DND-41 (cell line): ENCODE measurements around the gene GTF2F2.

ENCODE experiments used
- ATAC-seq: fragments of 200-7000 bp; cut with Tn5 transposase; 3 replicates; pipeline ENCODE4 v1.9.1; 2021; ENCODE audit warnings: low read depth; ENCODE audit not compliant: insufficient read depth
- DNase-seq: peaks from one replicate; pipeline ENCODE4 v3.0.0-alpha.2; 2020
- H2AFZ ChIP-seq: 2 replicates; pipeline ENCODE4 v1.6.0; 2012; ENCODE audit warnings: low read depth, low read length
- H3K27ac ChIP-seq: 2 replicates; pipeline ENCODE4 v1.5.1; 2012; ENCODE audit warnings: low read length, inconsistent platforms
- H3K27me3 ChIP-seq: fragments of 200-600 bp; sonication (generic); 2 replicates; pipeline ENCODE4 v1.6.0; 2012; ENCODE audit warnings: low read length, mild to moderate bottlenecking, inconsistent platforms; ENCODE audit not compliant: insufficient read depth, poor library complexity
- H3K36me3 ChIP-seq: 2 replicates; pipeline ENCODE4 v1.5.1; 2012; ENCODE audit warnings: low read length, inconsistent platforms; ENCODE audit not compliant: insufficient read depth
- H3K4me1 ChIP-seq: 2 replicates; pipeline ENCODE4 v1.5.1; 2012; ENCODE audit warnings: mild to moderate bottlenecking, low read length; ENCODE audit not compliant: insufficient read depth
- H3K4me2 ChIP-seq: 2 replicates; pipeline ENCODE4 v1.6.0; 2012; ENCODE audit warnings: mild to moderate bottlenecking, moderate library complexity, low read length, inconsistent platforms; ENCODE audit not compliant: insufficient read depth
- H3K4me3 ChIP-seq, 2 experiments: fragments of 200-600 bp in 1 of 2; shearing (Covaris generic) in 1 of 2; 2 replicates each; pipeline ENCODE4 v1.5.1; 2012 to 2016; ENCODE audit warnings: inconsistent platforms in 2 of 2, low read length in 2 of 2, mild to moderate bottlenecking in 2 of 2, low read depth in 1 of 2, moderate library complexity in 1 of 2
- H3K79me2 ChIP-seq: 2 replicates; pipeline ENCODE4 v1.6.0; 2012; ENCODE audit warnings: low read length, inconsistent platforms; ENCODE audit not compliant: insufficient read depth
- H3K9ac ChIP-seq: 2 replicates; pipeline ENCODE4 v1.6.0; 2012; ENCODE audit warnings: low read depth, mild to moderate bottlenecking, inconsistent platforms, low read length, moderate library complexity
- H3K9me3 ChIP-seq: 2 replicates; pipeline ENCODE4 v1.5.1; 2012; ENCODE audit warnings: low read length, moderate library complexity, mild to moderate bottlenecking, inconsistent platforms; ENCODE audit not compliant: insufficient read depth, severe bottlenecking
- H4K20me1 ChIP-seq: 2 replicates; pipeline ENCODE4 v1.6.0; 2012; ENCODE audit warnings: low read length; ENCODE audit not compliant: insufficient read depth
- CTCF ChIP-seq: IDR thresholded peaks from 2 replicates; pipeline ENCODE4 v1.5.1; 2012; ENCODE audit warnings: borderline replicate concordance, low read length, moderate library complexity, mild to moderate bottlenecking; ENCODE audit not compliant: poor library complexity, severe bottlenecking; ENCODE audit errors: extremely low read depth
- EZH2 ChIP-seq: IDR thresholded peaks from 3 replicates; pipeline ENCODE4 v1.6.1; 2012; ENCODE audit warnings: borderline replicate concordance, low read depth, mild to moderate bottlenecking, moderate library complexity, low read length, inconsistent platforms; ENCODE audit not compliant: severe bottlenecking

Gene GTF2F2, protein sequence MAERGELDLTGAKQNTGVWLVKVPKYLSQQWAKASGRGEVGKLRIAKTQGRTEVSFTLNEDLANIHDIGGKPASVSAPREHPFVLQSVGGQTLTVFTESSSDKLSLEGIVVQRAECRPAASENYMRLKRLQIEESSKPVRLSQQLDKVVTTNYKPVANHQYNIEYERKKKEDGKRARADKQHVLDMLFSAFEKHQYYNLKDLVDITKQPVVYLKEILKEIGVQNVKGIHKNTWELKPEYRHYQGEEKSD

GRCh38 chr13:45119991-45120864, at the start of gene GTF2F2:
TSS of gene GTF2F2 (plus strand) at chr13:45120510. CDS start at chr13:45120656, 146 bp downstream.
- H3K27ac ChIP-seq, result peak within 1 kb of the TSS; percentile 74
- no peaks in the 10 kb centered on the region; the same call in 1 of the 2 replicates for H3K36me3 ChIP-seq
- peak; percentile 72 for ATAC-seq
- H3K27me3 ChIP-seq, result no peaks in the 10 kb centered on the region
- peak within 1 kb of the TSS; percentile 70 to 77 for H3K4me3 ChIP-seq
- peak within 1 kb of the TSS; percentile 92 for H2AFZ ChIP-seq
- H4K20me1 ChIP-seq, result peaks cover 3% of the 10 kb centered on the region; the same call in 1 of the 2 replicates
- H3K4me1 ChIP-seq, result peaks cover 34% of the 10 kb centered on the region
- no peak for TF ChIP-seq CTCF
- no peak for TF ChIP-seq EZH2
- peaks cover 49% of the 10 kb centered on the region for H3K79me2 ChIP-seq
- peak within 1 kb of the TSS; percentile 68 for H3K9ac ChIP-seq
- peak; percentile 88 for DNase-seq
- peak within 1 kb of the TSS; percentile 93 for H3K4me2 ChIP-seq
- no peaks in the 10 kb centered on the region for H3K9me3 ChIP-seq

- no peaks in the 10 kb centered on the region for H3K27me3 ChIP-seq
- H3K9ac ChIP-seq, result no peak overlapping the region
- no peaks in the 10 kb centered on the region for H3K4me1 ChIP-seq
- H3K79me2 ChIP-seq, result no peaks in the 10 kb centered on the region
- no peak overlapping the region for H3K4me2 ChIP-seq
- no peak overlapping the region for H3K27ac ChIP-seq
- TF ChIP-seq CTCF, result no peak
- TF ChIP-seq EZH2, result no peak
- no peak for DNase-seq
- no peaks in the 10 kb centered on the region for H3K36me3 ChIP-seq
- H4K20me1 ChIP-seq, result no peaks in the 10 kb centered on the region
- no peak overlapping the region for H3K4me3 ChIP-seq
- no peak overlapping the region for H2AFZ ChIP-seq
- ATAC-seq, result no peak
- H3K9me3 ChIP-seq, result no peaks in the 10 kb centered on the region
Observed at GRCh38 chr13:45073809-45074208, 46.5 kb upstream of the GTF2F2 start.

- no peaks in the 10 kb centered on the region for H3K36me3 ChIP-seq
- no peaks in the 10 kb centered on the region for H3K9me3 ChIP-seq
- no peaks in the 10 kb centered on the region for H3K27me3 ChIP-seq
- no peak overlapping the region for H3K4me3 ChIP-seq
- H3K79me2 ChIP-seq, result no peaks in the 10 kb centered on the region
- H2AFZ ChIP-seq, result no peak overlapping the region
- H4K20me1 ChIP-seq, result no peaks in the 10 kb centered on the region
- TF ChIP-seq EZH2, result no peak
- no peak for TF ChIP-seq CTCF
- H3K4me2 ChIP-seq, result no peak overlapping the region
- H3K27ac ChIP-seq, result no peak overlapping the region
- ATAC-seq (no peak), DNase-seq (no peak)
- H3K4me1 ChIP-seq, result no peaks in the 10 kb centered on the region
- no peak overlapping the region for H3K9ac ChIP-seq
Observed at GRCh38 chr13:45074721-45075120, 45.6 kb upstream of the GTF2F2 start.
